Central memory CD4-positive, alpha-beta T cell (primary cell): Measurements from ENCODE around the gene SPEM2.

Experiments
- DNase-seq: peaks from one replicate; pipeline ENCODE4 v3.0.0; 2022

Gene SPEM2

DNA sequence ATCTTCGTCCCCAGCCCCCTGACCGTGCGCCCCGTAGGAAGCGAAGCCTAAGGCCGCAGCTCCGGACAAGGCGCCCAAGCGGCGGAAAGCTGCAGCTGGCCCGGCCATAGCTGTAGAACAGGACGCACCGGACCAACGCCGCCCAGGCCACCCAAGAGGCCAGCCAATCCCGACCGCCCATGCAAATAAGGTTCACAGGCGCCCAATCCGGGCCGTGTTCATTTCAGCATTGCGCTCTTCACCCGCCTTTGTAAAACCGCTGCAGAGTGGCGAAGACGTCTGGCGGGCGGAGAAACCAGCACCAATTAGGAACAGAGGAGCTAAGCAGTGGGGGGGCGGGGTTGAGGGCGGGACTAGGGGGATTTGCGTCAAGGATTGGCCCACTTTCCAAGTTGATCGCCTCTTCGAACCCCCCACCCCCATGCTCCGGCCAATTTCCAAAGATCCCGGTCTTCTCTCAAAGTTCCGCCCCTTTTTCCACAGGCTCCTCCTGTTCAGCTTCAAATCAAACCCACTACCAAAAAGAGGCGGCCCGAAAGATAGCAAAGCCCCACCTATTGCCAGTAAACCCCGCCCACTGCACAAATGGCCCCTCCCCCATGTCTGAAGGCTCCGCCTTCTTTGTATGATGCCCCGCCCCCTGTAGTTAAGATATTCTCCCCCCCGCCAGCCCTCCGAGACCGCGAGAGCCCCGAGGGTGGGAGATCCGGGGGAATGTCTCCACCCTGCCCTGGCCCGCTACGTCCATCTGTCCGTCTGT, 21.3 kb upstream of the SPEM2 start, which contains the start of gene TMEM256:
TSS of gene TMEM256 (minus strand) at position 121 of the 760 bp plus-strand sequence. CDS start at position 108, 13 bp downstream.
- peak; percentile 93 for DNase-seq

- no peak for DNase-seq
These were observed 20.6 kb upstream of the SPEM2 start for GRCh38 chr17:7404737-7405349.

- no peak for DNase-seq
These were observed 19.8 kb upstream of the SPEM2 start for GRCh38 chr17:7405350-7406234.

DNA sequence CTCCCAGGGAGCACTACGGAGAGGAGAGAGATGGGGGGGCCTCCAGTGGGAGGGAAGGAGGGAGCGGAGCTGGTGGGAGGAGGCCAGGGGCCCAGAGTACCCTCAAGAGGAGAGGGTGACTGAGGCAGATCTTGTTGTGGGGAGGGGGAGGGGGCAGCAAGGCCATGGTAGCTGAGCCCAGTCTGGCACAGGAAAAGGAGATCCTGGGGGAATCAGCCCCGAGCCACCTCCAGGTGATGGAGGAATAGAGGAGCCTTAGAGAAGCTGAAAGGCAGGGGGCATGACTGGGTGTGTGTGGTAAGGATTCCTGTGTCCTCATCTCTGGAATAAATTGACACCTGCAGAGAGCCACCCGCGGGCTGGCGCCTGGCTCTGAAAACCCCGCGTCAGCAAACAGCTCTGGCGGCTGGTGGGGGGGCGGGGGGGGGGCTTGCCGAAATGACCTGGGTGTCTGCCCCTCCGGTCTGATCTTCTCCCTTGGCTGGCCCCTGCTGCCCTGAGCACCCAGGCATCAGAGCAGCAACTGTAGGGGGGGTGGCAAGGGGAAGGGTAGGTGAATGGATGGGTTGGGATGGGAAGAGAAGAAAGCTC, 19.1 kb upstream of the SPEM2 start:
- DNase-seq = no peak

DNA sequence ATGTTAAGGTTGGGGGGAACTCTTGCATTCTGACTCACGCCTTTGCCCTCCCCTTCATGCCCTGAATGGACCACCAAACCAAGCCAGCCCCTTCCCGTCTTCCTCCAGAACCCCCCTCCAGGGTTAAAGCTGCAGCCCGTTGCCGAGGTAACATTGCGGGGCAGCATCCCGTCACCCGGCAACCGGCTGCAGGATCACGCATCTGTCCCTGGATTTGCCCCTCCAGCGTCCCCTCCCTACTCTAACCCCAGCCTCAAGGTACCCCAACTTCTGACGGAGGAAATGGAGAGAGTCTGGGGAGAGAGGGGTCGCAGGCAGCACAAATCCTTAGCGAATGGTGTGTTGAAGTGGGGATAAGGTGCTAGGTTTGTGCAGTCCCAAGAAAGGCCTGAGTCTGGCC, 18.3 kb upstream of the SPEM2 start:
- DNase-seq = no peak

DNA sequence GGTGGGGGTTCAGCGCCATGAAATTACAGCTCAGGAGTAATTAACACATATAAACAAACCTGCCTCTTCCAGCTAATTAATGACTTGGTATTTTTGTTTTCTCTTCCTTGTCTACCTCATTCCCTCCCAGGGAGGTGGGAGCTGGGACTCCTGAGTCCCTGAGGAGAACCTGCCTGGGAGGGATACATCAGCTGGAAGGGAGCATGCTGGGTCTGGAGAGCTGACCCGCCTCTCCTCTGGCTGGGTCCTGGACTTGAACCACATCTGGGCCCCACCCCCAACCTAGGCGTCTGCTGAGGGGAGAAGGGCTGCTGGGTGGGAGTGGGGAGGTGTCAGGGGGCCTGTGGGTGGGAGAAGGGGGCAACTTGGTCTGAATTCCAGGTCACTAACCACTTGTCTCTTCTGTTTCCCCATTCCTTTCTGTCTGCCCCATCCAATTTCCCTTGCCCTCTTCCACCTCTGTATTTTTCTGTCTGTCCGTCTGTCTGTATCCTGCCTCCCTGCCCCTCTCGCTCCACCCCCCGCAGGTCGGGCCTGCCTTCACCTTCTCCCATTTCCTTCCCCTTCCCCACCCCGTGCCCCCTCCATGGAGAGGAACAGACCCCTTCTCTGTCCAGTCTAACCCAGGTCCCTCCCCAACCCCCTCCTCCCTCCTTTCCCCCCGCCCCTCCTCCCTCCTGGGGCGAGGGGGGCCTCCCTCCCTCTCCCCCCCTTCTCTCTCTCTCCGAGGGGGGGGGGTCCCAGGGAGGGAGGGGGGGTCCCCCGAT, 17.7 kb upstream of the SPEM2 start, which contains the start of gene NLGN2:
TSS of gene NLGN2 (plus strand) at position 361 of the 767 bp plus-strand sequence. CDS start 411 bp downstream, outside the sequence.
- no peak for DNase-seq

- DNase-seq = peak; percentile 26
These were observed 17.1 kb upstream of the SPEM2 start for GRCh38 chr17:7408252-7408727.

DNA sequence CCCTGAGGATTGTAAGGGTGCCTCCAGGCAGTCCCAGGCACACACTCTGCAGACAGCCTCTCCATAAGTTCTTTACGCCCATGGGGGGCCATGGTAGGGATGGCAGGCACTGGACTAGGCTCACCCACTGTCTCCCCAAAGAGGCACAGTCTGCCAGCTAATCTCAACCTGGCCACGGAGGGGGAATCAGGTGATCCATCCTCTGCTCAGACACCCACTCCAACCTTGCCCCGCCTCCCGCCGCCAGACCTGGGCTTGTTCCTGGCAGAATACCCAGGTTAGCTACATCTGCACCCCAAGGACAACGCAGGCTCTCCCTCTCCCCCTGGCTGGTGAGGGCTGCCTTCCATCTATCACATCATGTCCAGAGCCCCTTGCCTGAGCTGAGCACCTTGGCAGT, 16.6 kb upstream of the SPEM2 start:
- no peak for DNase-seq

- no peak for DNase-seq
These were observed 15.7 kb upstream of the SPEM2 start for GRCh38 chr17:7409716-7410115.

- DNase-seq = no peak
These were observed 14.6 kb upstream of the SPEM2 start for GRCh38 chr17:7410634-7411426.

- no peak for DNase-seq
These were observed 14.0 kb upstream of the SPEM2 start for GRCh38 chr17:7411427-7411750.

GRCh38 chr17:7413346-7413985, 11.9 kb upstream of the SPEM2 start:
- no peak for DNase-seq

GRCh38 chr17:7414837-7415236, 10.6 kb upstream of the SPEM2 start:
- no peak for DNase-seq

DNA sequence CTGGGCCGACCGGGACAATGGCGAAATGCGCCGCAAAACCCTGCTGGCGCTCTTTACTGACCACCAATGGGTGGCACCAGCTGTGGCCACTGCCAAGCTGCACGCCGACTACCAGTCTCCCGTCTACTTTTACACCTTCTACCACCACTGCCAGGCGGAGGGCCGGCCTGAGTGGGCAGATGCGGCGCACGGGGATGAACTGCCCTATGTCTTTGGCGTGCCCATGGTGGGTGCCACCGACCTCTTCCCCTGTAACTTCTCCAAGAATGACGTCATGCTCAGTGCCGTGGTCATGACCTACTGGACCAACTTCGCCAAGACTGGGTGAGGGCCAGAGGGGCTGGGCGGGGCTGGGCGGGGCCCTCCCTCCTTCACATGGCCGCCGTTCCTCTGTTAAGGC, 9.6 kb upstream of the SPEM2 start:
- DNase-seq = no peak

DNA sequence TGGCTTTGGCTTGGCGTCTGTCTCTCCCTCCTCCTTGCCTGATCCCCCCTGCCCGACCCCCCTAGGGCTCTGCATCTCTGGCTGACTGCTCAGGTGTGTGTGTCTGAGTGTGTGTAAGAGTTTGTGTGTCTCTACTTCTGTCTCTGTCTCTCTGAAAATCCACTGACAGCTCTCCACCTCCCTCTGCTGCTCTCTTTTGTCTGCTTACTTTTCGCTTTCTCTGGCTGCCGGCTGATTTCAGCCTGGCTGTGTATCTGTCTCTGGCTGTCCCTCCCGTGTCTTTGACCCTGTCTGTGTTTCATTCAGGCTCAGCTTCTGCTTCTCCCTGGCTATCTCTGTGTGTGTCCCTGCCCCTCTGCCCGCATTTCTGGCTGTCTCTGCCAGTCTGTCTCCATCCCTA, 9.1 kb upstream of the SPEM2 start:
- no peak for DNase-seq

GRCh38 chr17:7417056-7417655, 8.3 kb upstream of the SPEM2 start:
- no peak for DNase-seq

GRCh38 chr17:7418472-7419152, 6.8 kb upstream of the SPEM2 start:
- no peak for DNase-seq

GRCh38 chr17:7419819-7420610, 5.4 kb upstream of the SPEM2 start, which contains the start of gene SPEM1:
Gene SPEM1 (plus strand): TSS chr17:7420324. CDS start chr17:7420385, 61 bp downstream.
- DNase-seq = no peak

DNA sequence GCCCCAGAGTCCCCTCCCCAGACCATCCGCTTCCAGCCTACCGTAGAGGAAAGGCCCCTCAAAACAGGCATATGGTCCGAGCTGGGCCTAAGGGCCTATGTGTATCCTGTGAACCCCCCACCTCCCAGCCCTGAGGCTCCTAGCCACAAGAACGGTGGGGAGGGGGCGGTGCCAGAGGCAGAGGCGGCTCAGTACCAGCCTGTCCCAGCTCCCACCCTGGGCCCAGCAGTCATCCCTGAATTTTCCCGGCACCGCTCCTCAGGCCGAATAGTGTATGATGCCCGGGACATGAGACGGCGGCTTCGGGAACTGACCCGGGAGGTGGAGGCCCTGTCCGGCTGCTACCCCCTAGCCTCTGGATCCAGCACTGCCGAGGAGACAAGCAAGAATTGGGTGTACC, 4.2 kb upstream of the SPEM2 start:
- DNase-seq = no peak
